ENCODE data around the gene ADAMTS17. TPM values are rescaled to one million over a fixed set of nuclear protein-coding genes. Genes with fewer than 3 reads are reported as not detected.

The ADAMTS17 gene
- total and polyA plus RNA-seq, 8 donors: 4.2 to 16.4 (median 10.8) TPM

DNA sequence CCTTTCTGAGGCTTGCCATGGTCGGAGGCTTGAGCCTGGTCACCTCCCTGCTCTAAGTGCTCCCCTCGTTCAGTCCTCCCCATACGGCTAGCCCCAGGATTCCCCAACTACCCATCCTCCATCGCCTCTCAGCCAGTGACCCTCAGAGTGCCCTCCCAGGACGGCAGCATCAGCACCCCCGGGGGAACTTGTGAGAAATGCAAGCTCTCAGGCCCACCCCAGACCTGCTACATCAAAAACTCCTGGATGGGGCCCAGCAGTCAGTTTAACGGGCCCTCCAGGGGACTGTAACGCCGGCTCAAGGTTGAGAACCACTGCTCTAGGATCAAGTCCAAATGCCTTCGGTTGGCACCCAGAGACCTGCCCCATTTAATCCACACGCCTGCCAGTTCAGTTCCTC lies 6.9 kb downstream of the ADAMTS17 start:
- 57 to 60% methylated on average over 11 of the region's 11 CpGs for WGBS, 2 donors
- no peak overlapping the region for H3K4me3 ChIP-seq
- peaks cover 0 to 1% (median 0%) of the 10 kb centered on the region in 3 donors for H3K4me1 ChIP-seq
- no peaks in the 10 kb centered on the region for H3K36me3 ChIP-seq
- FAIRE-seq: no peak
- no peak overlapping the region for H3K27ac ChIP-seq
- H3K9me3 ChIP-seq: no peaks in the 10 kb centered on the region
- TF ChIP-seq, protein P1, sequence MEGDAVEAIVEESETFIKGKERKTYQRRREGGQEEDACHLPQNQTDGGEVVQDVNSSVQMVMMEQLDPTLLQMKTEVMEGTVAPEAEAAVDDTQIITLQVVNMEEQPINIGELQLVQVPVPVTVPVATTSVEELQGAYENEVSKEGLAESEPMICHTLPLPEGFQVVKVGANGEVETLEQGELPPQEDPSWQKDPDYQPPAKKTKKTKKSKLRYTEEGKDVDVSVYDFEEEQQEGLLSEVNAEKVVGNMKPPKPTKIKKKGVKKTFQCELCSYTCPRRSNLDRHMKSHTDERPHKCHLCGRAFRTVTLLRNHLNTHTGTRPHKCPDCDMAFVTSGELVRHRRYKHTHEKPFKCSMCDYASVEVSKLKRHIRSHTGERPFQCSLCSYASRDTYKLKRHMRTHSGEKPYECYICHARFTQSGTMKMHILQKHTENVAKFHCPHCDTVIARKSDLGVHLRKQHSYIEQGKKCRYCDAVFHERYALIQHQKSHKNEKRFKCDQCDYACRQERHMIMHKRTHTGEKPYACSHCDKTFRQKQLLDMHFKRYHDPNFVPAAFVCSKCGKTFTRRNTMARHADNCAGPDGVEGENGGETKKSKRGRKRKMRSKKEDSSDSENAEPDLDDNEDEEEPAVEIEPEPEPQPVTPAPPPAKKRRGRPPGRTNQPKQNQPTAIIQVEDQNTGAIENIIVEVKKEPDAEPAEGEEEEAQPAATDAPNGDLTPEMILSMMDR (IDR thresholded peaks at IDR 0.05): no peak
- H3K27me3 ChIP-seq: no peaks in the 10 kb centered on the region
- peak in 2 of 4 donors; percentile 3 to 11 for ATAC-seq
- intact Hi-C loops (cut with DNase I): loop anchor here in 2 of 3 donors (10.0 kb wide), 1 partner anchor 400 kb away; no protein-coding TSS in a partner anchor
- no peak for DNase-seq

DNA sequence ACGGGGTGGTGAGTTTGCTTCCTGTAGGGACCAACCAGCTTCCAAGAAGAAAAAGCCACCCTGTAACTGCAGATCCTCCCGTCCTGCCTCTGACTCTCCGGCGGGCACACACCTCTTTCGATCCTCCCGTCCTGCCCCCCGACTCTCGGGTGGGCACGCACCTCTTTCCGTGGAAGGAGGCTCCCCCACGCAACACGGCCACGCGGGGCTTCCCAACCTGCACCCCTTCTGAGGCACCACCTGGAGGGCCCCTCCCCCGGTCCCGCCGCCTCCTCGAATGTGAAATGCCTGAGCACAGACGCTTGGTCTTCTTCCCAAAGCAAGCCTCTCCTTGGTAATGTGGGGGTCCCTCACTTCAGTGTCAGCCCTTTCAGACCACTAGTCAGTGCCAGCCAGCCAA lies 7.3 kb downstream of the ADAMTS17 start:
- FAIRE-seq (no peak), ATAC-seq (no peak), DNase-seq (no peak)
- intact Hi-C loops (cut with DNase I): loop anchor here in 2 of 3 donors (10.0 kb wide), 1 partner anchor 400 kb away; no protein-coding TSS in a partner anchor
- H3K4me1 ChIP-seq: no peaks in the 10 kb centered on the region
- TF ChIP-seq, protein P1 (IDR thresholded peaks at IDR 0.05): no peak
- no peaks in the 10 kb centered on the region for H3K36me3 ChIP-seq
- H3K9me3 ChIP-seq: no peaks in the 10 kb centered on the region
- H3K27ac ChIP-seq: no peak overlapping the region
- WGBS, 2 donors: 92 to 95% methylated on average over 19 of the region's 19 CpGs
- no peaks in the 10 kb centered on the region for H3K27me3 ChIP-seq
- H3K4me3 ChIP-seq: no peak overlapping the region

DNA sequence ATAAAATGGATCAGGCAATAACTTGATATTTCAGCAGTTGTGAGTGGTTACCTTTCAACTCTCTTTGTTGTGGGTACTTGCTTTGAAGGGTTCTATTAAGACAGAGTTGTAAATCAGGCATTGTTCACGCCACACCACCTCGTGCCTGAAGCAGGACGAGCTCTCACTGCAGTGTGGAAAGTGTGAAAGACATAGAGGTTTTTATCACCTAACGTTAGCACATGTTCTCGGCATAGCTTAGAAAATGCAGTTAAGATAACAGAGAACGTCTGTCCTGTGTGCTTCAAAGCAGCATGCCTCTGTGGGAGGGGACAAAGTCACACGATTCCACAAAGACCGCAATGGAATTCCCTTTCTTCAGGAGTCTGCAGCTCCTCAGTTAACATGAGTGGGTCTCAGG lies 7.8 kb downstream of the ADAMTS17 start:
- ATAC-seq (no peak), FAIRE-seq (no peak), DNase-seq (no peak)
- H3K27me3 ChIP-seq: no peaks in the 10 kb centered on the region
- no peak overlapping the region for H3K4me3 ChIP-seq
- no peaks in the 10 kb centered on the region for H3K36me3 ChIP-seq
- H3K27ac ChIP-seq: no peak overlapping the region
- no peaks in the 10 kb centered on the region for H3K4me1 ChIP-seq
- WGBS, 2 donors: 43 to 55% methylated on average over 8 of the region's 8 CpGs
- intact Hi-C loops (cut with DNase I): loop anchor here in 2 of 3 donors (10.0 kb wide), 1 partner anchor 399 kb away; no protein-coding TSS in a partner anchor
- TF ChIP-seq, protein P1 (IDR thresholded peaks at IDR 0.05): no peak
- H3K9me3 ChIP-seq: no peaks in the 10 kb centered on the region

DNA sequence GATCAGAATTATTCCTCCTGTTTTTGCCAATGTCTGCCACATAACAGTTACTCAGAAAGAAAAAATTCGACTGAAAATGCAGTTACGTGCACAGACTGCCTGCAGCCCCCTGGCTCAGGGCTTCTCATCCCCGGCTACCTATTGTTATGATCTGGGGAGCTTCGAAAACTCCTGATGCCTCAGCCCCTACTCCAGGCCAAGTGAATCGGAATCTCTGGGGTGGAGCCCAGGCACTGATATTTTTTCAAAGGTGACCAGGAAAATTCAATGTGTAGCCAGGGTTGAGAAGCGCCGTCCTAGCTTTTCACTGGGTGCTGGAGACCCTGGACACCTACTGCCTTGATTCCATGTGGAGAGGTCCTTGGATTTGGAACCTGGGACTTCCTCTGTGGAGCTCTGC lies 8.5 kb downstream of the ADAMTS17 start:
- FAIRE-seq (no peak), ATAC-seq (no peak), DNase-seq (no peak)
- Histone ChIP-seq H3K4me1 (no peaks in the 10 kb centered on the region), H3K9me3 (no peaks in the 10 kb centered on the region), H3K27ac (no peak overlapping the region), H3K27me3 (no peaks in the 10 kb centered on the region), H3K36me3 (no peaks in the 10 kb centered on the region), H3K4me3 (no peak overlapping the region)
- TF ChIP-seq, protein P1 (IDR thresholded peaks at IDR 0.05): no peak
- 86 to 90% methylated on average over 7 of the region's 7 CpGs for WGBS, 2 donors
- intact Hi-C loops (cut with DNase I): loop anchor here in 2 of 3 donors (10.0 kb wide), 1 partner anchor 398 kb away; no protein-coding TSS in a partner anchor

DNA sequence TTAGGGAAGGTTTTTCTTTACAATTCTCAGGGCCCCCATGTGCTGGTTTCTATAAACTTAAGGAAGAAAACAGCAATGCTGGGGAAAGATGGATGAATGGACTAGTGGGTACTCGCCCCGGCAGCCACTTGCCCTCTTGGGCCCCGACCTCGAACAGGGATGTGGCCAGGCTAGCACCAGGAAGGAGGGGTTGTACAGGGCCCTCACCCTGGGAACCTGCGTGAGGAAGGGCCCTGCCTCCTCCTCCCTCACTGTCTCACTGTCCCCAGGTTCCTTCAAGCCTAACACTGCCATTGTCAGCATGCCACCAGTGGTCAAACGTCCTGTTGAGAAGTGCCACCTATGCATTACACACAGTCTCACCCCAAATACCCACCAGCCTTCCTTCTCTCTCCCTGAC lies 9.1 kb downstream of the ADAMTS17 start:
- intact Hi-C loops (cut with DNase I): loop anchor here in 2 of 3 donors (10.0 kb wide), 1 partner anchor 398 kb away; no protein-coding TSS in a partner anchor
- TF ChIP-seq, protein P1 (IDR thresholded peaks at IDR 0.05): no peak
- ATAC-seq (no peak), FAIRE-seq (no peak), DNase-seq (no peak)
- 85 to 86% methylated on average over 6 of the region's 6 CpGs for WGBS, 2 donors
- H3K4me3 ChIP-seq: no peak overlapping the region
- H3K4me1 ChIP-seq: no peaks in the 10 kb centered on the region
- no peak overlapping the region for H3K27ac ChIP-seq
- no peaks in the 10 kb centered on the region for H3K36me3 ChIP-seq
- H3K27me3 ChIP-seq: no peaks in the 10 kb centered on the region
- no peaks in the 10 kb centered on the region for H3K9me3 ChIP-seq
